GM23338 (cell line): ENCODE results near the gene EHF. TPM values are rescaled to one million over a fixed set of nuclear protein-coding genes. Genes with fewer than 3 reads are reported as not detected.

ENCODE experiments used
- ATAC-seq: fragments of 200-7000 bp; cut with Tn5 transposase; 3 replicates; pipeline ENCODE4 v1.9.1; 2020
- DNase-seq: peaks from one replicate; pipeline ENCODE4 v3.0.0-alpha.2; 2015; ENCODE audit warnings: low spot score
- H2AFZ ChIP-seq: fragments of 200-600 bp; sonication (generic); 2 replicates; pipeline ENCODE4 v1.8.0; 2016; ENCODE audit warnings: antibody characterized with exemption, mild to moderate bottlenecking, moderate library complexity
- H3F3A ChIP-seq: fragments of 200-600 bp; sonication (generic); replicated peaks from 2 replicates; pipeline ENCODE4 v1.8.0; 2017; ENCODE audit warnings: antibody characterized with exemption, mixed run types, low read depth
- H3K27ac ChIP-seq: fragments of 200-600 bp; sonication (generic); 2 replicates; pipeline ENCODE4 v1.6.1; 2016; ENCODE audit warnings: low read depth
- H3K27me3 ChIP-seq: fragments of 200-600 bp; sonication (generic); 2 replicates; pipeline ENCODE4 v1.8.0; 2016; ENCODE audit warnings: mild to moderate bottlenecking, mixed run types, moderate library complexity; ENCODE audit not compliant: insufficient read depth
- H3K36me3 ChIP-seq: fragments of 200-600 bp; sonication (generic); 2 replicates; pipeline ENCODE4 v1.8.0; 2016; ENCODE audit warnings: mild to moderate bottlenecking; ENCODE audit not compliant: insufficient read depth
- H3K4me1 ChIP-seq: fragments of 200-600 bp; sonication (generic); 2 replicates; pipeline ENCODE4 v1.8.0; 2016; ENCODE audit warnings: mild to moderate bottlenecking, moderate library complexity; ENCODE audit not compliant: insufficient read depth
- H3K4me2 ChIP-seq: fragments of 200-600 bp; sonication (generic); 2 replicates; pipeline ENCODE4 v1.7.1; 2017; ENCODE audit warnings: mixed run types
- H3K4me3 ChIP-seq: fragments of 200-600 bp; sonication (generic); 2 replicates; pipeline ENCODE4 v1.6.1; 2016; ENCODE audit warnings: mixed run types
- H3K79me2 ChIP-seq: fragments of 200-600 bp; sonication (generic); replicated peaks from 2 replicates; pipeline ENCODE4 v1.8.0; 2017; ENCODE audit warnings: mild to moderate bottlenecking; ENCODE audit not compliant: insufficient read depth
- H3K9me2 ChIP-seq: fragments of 200-600 bp; sonication (generic); 2 replicates; pipeline ENCODE4 v1.8.0; 2017; ENCODE audit not compliant: insufficient read depth
- H4K20me1 ChIP-seq: fragments of 200-600 bp; sonication (generic); replicated peaks from 2 replicates; pipeline ENCODE4 v1.8.0; 2017; ENCODE audit warnings: mild to moderate bottlenecking; ENCODE audit not compliant: insufficient read depth
- H3K27ac Mint-ChIP-seq: 2 replicates; pipeline ENCODE4 v1.8.0; 2020; ENCODE audit warnings: inconsistent platforms, mild to moderate bottlenecking, moderate library complexity, mixed read lengths
- H3K27me3 Mint-ChIP-seq: 3 replicates; pipeline ENCODE4 v1.8.0; 2022; ENCODE audit warnings: low read depth, mild to moderate bottlenecking, moderate library complexity, mixed read lengths, inconsistent platforms; ENCODE audit not compliant: insufficient read depth, poor library complexity
- H3K36me3 Mint-ChIP-seq: 3 replicates; pipeline ENCODE4 v1.8.0; 2021; ENCODE audit warnings: low read depth, mild to moderate bottlenecking, inconsistent platforms, moderate library complexity, mixed read lengths
- H3K4me1 Mint-ChIP-seq: 3 replicates; pipeline ENCODE4 v1.8.0; 2020; ENCODE audit warnings: mild to moderate bottlenecking, inconsistent platforms, mixed read lengths
- H3K4me3 Mint-ChIP-seq: 3 replicates; pipeline ENCODE4 v1.8.0; 2021; ENCODE audit warnings: moderate library complexity, mild to moderate bottlenecking, inconsistent platforms, mixed read lengths
- H3K9me3 Mint-ChIP-seq: 3 replicates; pipeline ENCODE4 v1.8.0; 2020; ENCODE audit warnings: moderate library complexity, mild to moderate bottlenecking, inconsistent platforms, mixed read lengths
- CTCF ChIP-seq, 2 experiments: fragments of 200-600 bp in 1 of 2; sonication (generic) in 1 of 2; conservative IDR thresholded peaks; 2 replicates each; pipeline versions ENCODE4 v1.5.1 to v1.6.1; 2016 to 2017; ENCODE audit warnings: antibody characterized with exemption in 2 of 2, low read depth in 2 of 2, mild to moderate bottlenecking in 2 of 2, moderate library complexity in 1 of 2
- ETS1 ChIP-seq: IDR thresholded peaks from 2 replicates; pipeline ENCODE4 v1.6.1; 2016; ENCODE audit warnings: antibody characterized with exemption
- EZH2phosphoT487 ChIP-seq: fragments of 200-600 bp; sonication (generic); IDR thresholded peaks from one replicate; pipeline ENCODE4 v1.8.1; 2018; ENCODE audit warnings: antibody characterized with exemption; ENCODE audit not compliant: unreplicated experiment
- NANOG ChIP-seq: IDR thresholded peaks from 2 replicates; pipeline ENCODE4 v1.6.1; 2016; ENCODE audit warnings: antibody characterized with exemption, borderline replicate concordance
- POLR2AphosphoS5 ChIP-seq: IDR thresholded peaks from 2 replicates; pipeline ENCODE4 v1.6.1; 2016; ENCODE audit warnings: antibody characterized with exemption, low read depth
- REST ChIP-seq: IDR thresholded peaks from one replicate; pipeline ENCODE4 v1.6.1; 2018; ENCODE audit warnings: antibody characterized with exemption; ENCODE audit not compliant: unreplicated experiment
- ZNF331 ChIP-seq: fragments of 250-450 bp; sonication (Bioruptor Pico); IDR thresholded peaks from 2 replicates; pipeline ENCODE4 v1.5.0; 2020; ENCODE audit warnings: low read depth, mild to moderate bottlenecking, moderate library complexity
- polyA plus RNA-seq: library from polyadenylated mRNA; unstranded; fragments of >200 nt; fragmentation: Nextera tagmentation; extraction: Ambion mirVana; gene quantifications from 2 replicates; pipeline ENCODE4 v1.2.1, GENCODE V29; 2016
- total RNA-seq: library from RNA; depleted of rRNA; stranded (reverse); fragments of >200 nt; shearing (Covaris generic); gene quantifications from 2 replicates; pipeline ENCODE4 v1.2.3, GENCODE V29; 2014

EHF gene
- total and polyA plus RNA-seq, 2 experiments from 2014 or later = not detected

- H3K9me2 ChIP-seq = peaks cover 14% of the 10 kb centered on the region; the same call in 1 of the 2 replicates
- DNase-seq (no peak), ATAC-seq (no peak)
- H3K4me3 ChIP-seq = no peak overlapping the region
- Mint-ChIP-seq H3K27me3 (peaks cover 3% of the 10 kb centered on the region), H3K4me3 (no peak overlapping the region), H3K36me3 (no peaks in the 10 kb centered on the region), H3K9me3 (no peaks in the 10 kb centered on the region), H3K27ac (no peak overlapping the region), H3K4me1 (peaks cover 2% of the 10 kb centered on the region; the same call in 1 of the 3 replicates)
- no peaks in the 10 kb centered on the region for H3F3A ChIP-seq
- no peak overlapping the region for H3K4me2 ChIP-seq
- TF ChIP-seq POLR2AphosphoS5 = no peak
- TF ChIP-seq ZNF331 (CRISPR knock-in tag) = no peak
- no peak for TF ChIP-seq ETS1
- no peak for TF ChIP-seq CTCF (conservative IDR thresholded peaks at IDR 0.05; ENCODE audit: low read depth in 2 of 2)
- H3K27me3 ChIP-seq = no peaks in the 10 kb centered on the region
- no peaks in the 10 kb centered on the region for H3K4me1 ChIP-seq
- H3K27ac ChIP-seq = no peak overlapping the region
- H3K36me3 ChIP-seq = no peaks in the 10 kb centered on the region
- no peaks in the 10 kb centered on the region for H3K79me2 ChIP-seq
- no peak overlapping the region; the same call in 1 of the 2 replicates for H2AFZ ChIP-seq
- H4K20me1 ChIP-seq = no peaks in the 10 kb centered on the region
Measured at GRCh38 chr11:34644669-34645406, 23.9 kb downstream of the EHF start.

- Histone ChIP-seq H3K36me3 (no peaks in the 10 kb centered on the region), H3K27ac (no peak overlapping the region), H3F3A (no peaks in the 10 kb centered on the region), H2AFZ (peak overlapping the region; percentile 43; the same call in 1 of the 2 replicates), H3K4me3 (no peak overlapping the region), H3K9me2 (peaks cover 15% of the 10 kb centered on the region; the same call in 1 of the 2 replicates), H3K4me1 (no peaks in the 10 kb centered on the region; the same call in 1 of the 2 replicates), H3K4me2 (no peak overlapping the region), H3K79me2 (no peaks in the 10 kb centered on the region), H3K27me3 (no peaks in the 10 kb centered on the region), H4K20me1 (no peaks in the 10 kb centered on the region)
- peaks cover 1% of the 10 kb centered on the region for H3K27me3 Mint-ChIP-seq
- H3K4me1 Mint-ChIP-seq = peaks cover 6% of the 10 kb centered on the region; the same call in 2 of the 3 replicates
- H3K36me3 Mint-ChIP-seq = no peaks in the 10 kb centered on the region
- no peak overlapping the region for H3K4me3 Mint-ChIP-seq
- H3K27ac Mint-ChIP-seq = no peak overlapping the region
- no peak for DNase-seq
- H3K9me3 Mint-ChIP-seq = 0 out of 3 replicates have a peak, but pooled peaks cover 3% of the 10 kb centered on the region
- ATAC-seq = no peak
- TF ChIP-seq POLR2AphosphoS5 = no peak
- no peak for TF ChIP-seq ETS1
- TF ChIP-seq NANOG = no peak
- no peak for TF ChIP-seq EZH2phosphoT487
- no peak for TF ChIP-seq REST
Measured at GRCh38 chr11:34646431-34646830, 25.5 kb downstream of the EHF start.
